Measurements from ENCODE around the gene MAP3K7.
"Not testable (repeated sequence)": the region's sequence is repeated elsewhere in the genome, so short reads cannot be mapped to it uniquely, and the experiment has no call there.

Gene MAP3K7

GRCh38 chr6:90581146-90581545 is 5.7 kb downstream of the MAP3K7 start:
- no peak for DNase-seq (ENCODE audit: low read depth)
- no peak overlapping the region for H3K4me3 ChIP-seq (ENCODE audit: low read depth, low read length)
- no peak for TF ChIP-seq CTCF (IDR thresholded peaks at IDR 0.05; ENCODE audit: low read depth, low read length, missing control alignments)

GRCh38 chr6:90578894-90579549 is 7.8 kb downstream of the MAP3K7 start:
- no peak for TF ChIP-seq CTCF (IDR thresholded peaks at IDR 0.05; ENCODE audit: low read depth, low read length, missing control alignments)
- no peak overlapping the region for H3K4me3 ChIP-seq (ENCODE audit: low read depth, low read length)
- no peak for DNase-seq (ENCODE audit: low read depth)

GRCh38 chr6:90575267-90575666 is 11.6 kb downstream of the MAP3K7 start:
- no peak for DNase-seq (ENCODE audit: low read depth)
- no peak for TF ChIP-seq CTCF (IDR thresholded peaks at IDR 0.05; ENCODE audit: low read depth, low read length, missing control alignments)
- H3K4me3 ChIP-seq (ENCODE audit: low read depth, low read length): no peak overlapping the region

- H3K4me3 ChIP-seq (ENCODE audit: low read depth, low read length): no peak overlapping the region
- no peak for DNase-seq (ENCODE audit: low read depth)
- no peak for TF ChIP-seq CTCF (IDR thresholded peaks at IDR 0.05; ENCODE audit: low read depth, low read length, missing control alignments)
Observed at GRCh38 chr6:90574610-90575009, 12.3 kb downstream of the MAP3K7 start.

- H3K4me3 ChIP-seq (ENCODE audit: low read depth, low read length): no peak overlapping the region
- no peak for DNase-seq (ENCODE audit: low read depth)
- no peak for TF ChIP-seq CTCF (IDR thresholded peaks at IDR 0.05; ENCODE audit: low read depth, low read length, missing control alignments)
Observed at GRCh38 chr6:90573624-90574023, 13.2 kb downstream of the MAP3K7 start.

GRCh38 chr6:90572856-90573255 is 14.0 kb downstream of the MAP3K7 start:
- DNase-seq (ENCODE audit: low read depth): no peak
- no peak for TF ChIP-seq CTCF (IDR thresholded peaks at IDR 0.05; ENCODE audit: low read depth, low read length, missing control alignments)
- H3K4me3 ChIP-seq (ENCODE audit: low read depth, low read length): no peak overlapping the region

- no peak for TF ChIP-seq CTCF (IDR thresholded peaks at IDR 0.05; ENCODE audit: low read depth, low read length, missing control alignments)
- DNase-seq (ENCODE audit: low read depth): no peak
- no peak overlapping the region for H3K4me3 ChIP-seq (ENCODE audit: low read depth, low read length)
Observed at GRCh38 chr6:90569223-90569622, 17.6 kb downstream of the MAP3K7 start.

GRCh38 chr6:90567682-90568081 is 19.2 kb downstream of the MAP3K7 start:
- not testable (repeated sequence) for DNase-seq (ENCODE audit: low read depth); H3K4me3 ChIP-seq (ENCODE audit: low read depth, low read length)

GRCh38 chr6:90562341-90562740 is 24.5 kb downstream of the MAP3K7 start:
- DNase-seq (ENCODE audit: low read depth); H3K4me3 ChIP-seq (ENCODE audit: low read depth, low read length): not testable (repeated sequence)

Data from GM12864 (cell line).